PC-9 (cell line): ENCODE measurements around the gene FOXP1. TPM values are rescaled to one million over a fixed set of nuclear protein-coding genes. Genes with fewer than 3 reads are reported as not detected.
A peak's percentile ranks its signal among the peaks of the same experiment; 100 is the strongest.

Experiments
- BruUV-seq: library from RNA; stranded (reverse); fragments of 400-500 nt; replicated peaks from 2 replicates; lab custom pipeline; 2021; lab: Mats Ljungman, UMichigan
- CTCF ChIA-PET: fragments of 300-600 bp; sonication (Branson Sonifier 250); formaldehyde crosslinking; loops from one replicate; lab custom pipeline; 2022; ENCODE audit warnings: antibody characterized with exemption; lab: Charles Lee
- POLR2A ChIA-PET: fragments of 300-600 bp; sonication (Branson Sonifier 250); formaldehyde crosslinking; loops from one replicate; lab custom pipeline; 2022; ENCODE audit warnings: antibody characterized with exemption; ENCODE audit not compliant: unreplicated experiment; lab: Charles Lee
- DNase-seq, 2 experiments: peaks; one replicate each; pipeline versions ENCODE4 v3.0.0 to v3.0.0-alpha.2; 2015 to 2022; ENCODE audit warnings: mixed read lengths in 1 of 2
- H2AFZ ChIP-seq: fragments of 200-600 bp; sonication (generic); 2 replicates; pipeline ENCODE4 v1.8.1; 2017; ENCODE audit warnings: antibody characterized with exemption
- H3F3A ChIP-seq: fragments of 200-600 bp; sonication (generic); 2 replicates; pipeline ENCODE4 v1.8.1; 2017; ENCODE audit warnings: antibody characterized with exemption, mild to moderate bottlenecking, low read depth; ENCODE audit not compliant: insufficient read depth
- H3K27ac ChIP-seq: fragments of 200-600 bp; sonication (generic); 2 replicates; pipeline ENCODE4 v1.6.1; 2016; ENCODE audit warnings: mixed run types
- H3K27me3 ChIP-seq: fragments of 200-600 bp; sonication (generic); 2 replicates; pipeline ENCODE4 v1.6.1; 2016; ENCODE audit warnings: low read depth, mixed run types; ENCODE audit not compliant: insufficient read depth
- H3K36me3 ChIP-seq: fragments of 200-600 bp; sonication (generic); 2 replicates; pipeline ENCODE4 v1.6.1; 2016; ENCODE audit warnings: low read depth, mixed run types
- H3K4me1 ChIP-seq: fragments of 200-600 bp; sonication (generic); replicated peaks from 2 replicates; pipeline ENCODE4 v1.6.1; 2016; ENCODE audit warnings: mixed run types; ENCODE audit not compliant: insufficient read depth
- H3K4me2 ChIP-seq: fragments of 200-600 bp; sonication (generic); 2 replicates; pipeline ENCODE4 v1.6.1; 2017; ENCODE audit warnings: mixed run types
- H3K4me3 ChIP-seq: fragments of 200-600 bp; sonication (generic); 2 replicates; pipeline ENCODE4 v1.6.1; 2016; ENCODE audit warnings: mixed run types
- H3K79me2 ChIP-seq: fragments of 200-600 bp; sonication (generic); 2 replicates; pipeline ENCODE4 v1.6.1; 2017; ENCODE audit warnings: low read depth, mixed run types
- H3K9me2 ChIP-seq: fragments of 200-600 bp; sonication (generic); 2 replicates; pipeline ENCODE4 v1.8.1; 2017; ENCODE audit warnings: mild to moderate bottlenecking; ENCODE audit not compliant: insufficient read depth
- H3K9me3 ChIP-seq: fragments of 200-600 bp; sonication (generic); 2 replicates; pipeline ENCODE4 v1.8.1; 2016; ENCODE audit warnings: low read depth; ENCODE audit not compliant: insufficient read depth
- H4K20me1 ChIP-seq: fragments of 200-600 bp; sonication (generic); 2 replicates; pipeline ENCODE4 v1.8.1; 2017; ENCODE audit not compliant: insufficient read depth
- EZH2 ChIP-seq: fragments of 200-600 bp; sonication (generic); IDR thresholded peaks from 2 replicates; pipeline ENCODE4 v1.8.0; 2017; ENCODE audit warnings: antibody characterized with exemption, low read depth
- intact Hi-C: fragments of 100-400 bp; cut with micrococcal nuclease; formaldehyde crosslinking; loops from one replicate; pipeline ENCODE4 v1.10.0; 2022; ENCODE audit not compliant: unreplicated experiment
- total RNA-seq: library from RNA; stranded (reverse); gene quantifications from 2 replicates; pipeline ENCODE4 v1.2.3, GENCODE V29; 2021
- TF ChIP-seq, protein P1 (sequence below): fragments of 200-600 bp; sonication (generic); conservative IDR thresholded peaks from 2 replicates; pipeline ENCODE4 v1.6.1; 2017; ENCODE audit warnings: mixed run types, antibody characterized with exemption, mild to moderate bottlenecking, moderate library complexity

Gene FOXP1
- total RNA-seq, 1 experiment from 2014 or later, result 33.3 TPM

DNA sequence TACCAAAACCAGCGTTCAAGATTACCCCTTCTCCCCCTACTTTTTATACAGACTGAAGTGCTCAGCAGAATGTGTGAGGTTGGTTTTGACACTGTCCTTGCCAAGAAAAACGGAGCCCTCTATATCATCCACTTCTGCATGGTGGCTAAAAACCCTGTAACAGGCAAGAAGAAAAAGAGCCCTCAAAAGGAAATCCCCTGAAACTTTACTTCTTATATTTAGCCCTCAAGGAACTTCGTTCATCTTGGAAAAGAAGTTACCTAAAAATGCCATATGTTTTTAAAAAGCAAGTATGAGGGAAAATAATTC, 473.6 kb downstream of the FOXP1 start:
- H3K9me2 ChIP-seq, result no peaks in the 10 kb centered on the region
- TF ChIP-seq, protein P1, sequence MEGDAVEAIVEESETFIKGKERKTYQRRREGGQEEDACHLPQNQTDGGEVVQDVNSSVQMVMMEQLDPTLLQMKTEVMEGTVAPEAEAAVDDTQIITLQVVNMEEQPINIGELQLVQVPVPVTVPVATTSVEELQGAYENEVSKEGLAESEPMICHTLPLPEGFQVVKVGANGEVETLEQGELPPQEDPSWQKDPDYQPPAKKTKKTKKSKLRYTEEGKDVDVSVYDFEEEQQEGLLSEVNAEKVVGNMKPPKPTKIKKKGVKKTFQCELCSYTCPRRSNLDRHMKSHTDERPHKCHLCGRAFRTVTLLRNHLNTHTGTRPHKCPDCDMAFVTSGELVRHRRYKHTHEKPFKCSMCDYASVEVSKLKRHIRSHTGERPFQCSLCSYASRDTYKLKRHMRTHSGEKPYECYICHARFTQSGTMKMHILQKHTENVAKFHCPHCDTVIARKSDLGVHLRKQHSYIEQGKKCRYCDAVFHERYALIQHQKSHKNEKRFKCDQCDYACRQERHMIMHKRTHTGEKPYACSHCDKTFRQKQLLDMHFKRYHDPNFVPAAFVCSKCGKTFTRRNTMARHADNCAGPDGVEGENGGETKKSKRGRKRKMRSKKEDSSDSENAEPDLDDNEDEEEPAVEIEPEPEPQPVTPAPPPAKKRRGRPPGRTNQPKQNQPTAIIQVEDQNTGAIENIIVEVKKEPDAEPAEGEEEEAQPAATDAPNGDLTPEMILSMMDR, result no peak
- TF ChIP-seq EZH2, result no peak
- ChIA-PET CTCF (no interaction called here), POLR2A (no interaction called here)
- H3K4me3 ChIP-seq, result no peak overlapping the region
- H3K27ac ChIP-seq, result no peak overlapping the region
- no peaks in the 10 kb centered on the region for H4K20me1 ChIP-seq
- H3K4me1 ChIP-seq, result peaks cover 10% of the 10 kb centered on the region
- no TSS peak for BruUV-seq
- no peaks in the 10 kb centered on the region for H3K27me3 ChIP-seq
- H3K9me3 ChIP-seq, result no peaks in the 10 kb centered on the region
- no peak for DNase-seq
- H2AFZ ChIP-seq, result no peak overlapping the region
- 0 out of 2 replicates have a peak, but pooled peaks cover 6% of the 10 kb centered on the region for H3F3A ChIP-seq
- H3K36me3 ChIP-seq, result no peaks in the 10 kb centered on the region
- H3K4me2 ChIP-seq, result no peak overlapping the region
- intact Hi-C loops, result no loop called here
- no peaks in the 10 kb centered on the region for H3K79me2 ChIP-seq

DNA sequence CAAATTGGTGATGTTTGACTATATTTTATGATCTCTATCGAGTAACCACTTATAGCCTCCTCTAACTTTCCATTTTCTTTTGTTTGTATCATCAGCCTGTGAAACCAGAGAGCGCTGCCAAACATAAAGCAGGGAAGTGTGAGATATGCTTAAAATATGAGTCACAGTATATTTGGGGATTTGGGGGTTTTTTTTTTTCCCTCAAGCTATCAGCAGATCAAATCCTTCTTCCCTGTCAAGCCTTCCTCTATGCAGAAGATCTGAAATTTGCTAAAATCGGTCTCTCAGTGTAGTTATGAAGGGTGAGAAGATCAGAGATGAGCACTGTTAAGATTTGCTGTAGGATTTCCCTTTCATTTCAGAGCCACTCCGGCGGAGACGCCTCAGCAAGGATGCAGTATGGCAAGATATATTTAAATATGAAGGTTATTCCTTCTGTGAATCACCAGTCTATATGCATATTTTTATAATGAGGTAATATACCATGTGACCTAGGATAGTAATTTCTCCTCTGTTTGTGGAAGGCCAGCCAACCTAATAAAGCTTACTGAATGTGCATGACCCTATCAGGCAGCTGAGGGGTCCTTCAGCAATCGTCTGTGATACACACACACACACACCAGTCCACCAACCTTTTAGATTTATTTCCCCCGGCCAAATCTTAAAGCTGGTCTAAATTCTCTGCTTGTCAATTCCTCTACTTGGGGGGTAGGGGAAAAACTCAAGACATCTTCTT, 474.1 kb downstream of the FOXP1 start:
- intact Hi-C loops, result no loop called here
- TF ChIP-seq, protein P1, result no peak
- no peak for TF ChIP-seq EZH2
- DNase-seq, result peak; percentile 12 to 49
- Histone ChIP-seq H2AFZ (no peak overlapping the region), H3K9me3 (no peaks in the 10 kb centered on the region), H3K4me1 (peaks cover 10% of the 10 kb centered on the region), H3K4me3 (no peak overlapping the region), H3K27me3 (no peaks in the 10 kb centered on the region), H3K9me2 (no peaks in the 10 kb centered on the region), H3F3A (0 out of 2 replicates have a peak, but pooled peaks cover 6% of the 10 kb centered on the region), H3K36me3 (no peaks in the 10 kb centered on the region), H3K4me2 (no peak overlapping the region; the same call in 1 of the 2 replicates), H3K27ac (no peak overlapping the region), H3K79me2 (no peaks in the 10 kb centered on the region), H4K20me1 (no peaks in the 10 kb centered on the region)
- BruUV-seq, result TSS peak; percentile 25
- ChIA-PET POLR2A (no interaction called here), CTCF (no interaction called here)

DNA sequence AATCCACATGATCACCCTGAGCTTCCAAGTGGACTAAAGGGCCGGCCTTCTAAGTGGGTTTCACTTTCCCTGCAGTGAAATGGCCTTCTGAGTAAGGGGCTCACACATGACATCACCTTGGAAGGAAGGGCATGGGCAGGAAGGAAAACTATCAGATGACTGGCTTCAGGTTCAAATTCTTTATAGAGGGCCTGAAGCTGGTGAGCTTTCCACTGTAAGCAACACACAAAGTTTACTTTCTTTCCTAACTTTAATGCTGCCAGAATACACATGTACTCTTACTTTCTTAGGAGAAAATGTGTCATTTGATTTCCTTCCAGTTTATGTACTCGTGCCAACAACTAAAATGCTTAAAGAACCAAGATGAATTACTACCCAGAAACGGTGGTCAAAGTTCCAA, 475.6 kb downstream of the FOXP1 start:
- BruUV-seq, result no TSS peak
- intact Hi-C loops, result no loop called here
- Histone ChIP-seq H4K20me1 (no peaks in the 10 kb centered on the region), H3K36me3 (no peaks in the 10 kb centered on the region), H3K9me3 (no peaks in the 10 kb centered on the region), H3K4me1 (peaks cover 10% of the 10 kb centered on the region), H2AFZ (no peak overlapping the region), H3F3A (0 out of 2 replicates have a peak, but pooled peaks cover 6% of the 10 kb centered on the region), H3K4me2 (no peak overlapping the region), H3K27me3 (no peaks in the 10 kb centered on the region), H3K9me2 (no peaks in the 10 kb centered on the region), H3K4me3 (no peak overlapping the region), H3K27ac (no peak overlapping the region), H3K79me2 (no peaks in the 10 kb centered on the region)
- ChIA-PET CTCF (no interaction called here), POLR2A (interaction anchor here (0.6 kb wide), 1 partner anchor 10 kb away, joined by 3 read pairs; no protein-coding TSS in a partner anchor)
- no peak for DNase-seq
- TF ChIP-seq, protein P1, result no peak
- TF ChIP-seq EZH2, result no peak
